NCI-H2107 treated with DMSO at 0.1 percent for 48 hours (cell line): Measurements from ENCODE around the gene TNFAIP8L2.

Experiments
- DNase-seq: peaks from one replicate; lab custom pipeline; 2025; ENCODE audit not compliant: unreplicated experiment; lab: John Stamatoyannopoulos, UW

The TNFAIP8L2 gene

GRCh38 chr1:151145304-151146071, 11.0 kb upstream of the TNFAIP8L2 start:
- no peak for DNase-seq

GRCh38 chr1:151146072-151146411, 10.4 kb upstream of the TNFAIP8L2 start:
- DNase-seq = no peak

- peak; percentile 92 for DNase-seq
These were observed 9.9 kb upstream of the TNFAIP8L2 start, which contains the start of gene SEMA6C for GRCh38 chr1:151146412-151147131. TSS of gene SEMA6C (minus strand) at chr1:151146631. CDS start at chr1:151142621, 4,010 bp downstream.

- no peak for DNase-seq
These were observed 9.3 kb upstream of the TNFAIP8L2 start for GRCh38 chr1:151147132-151147503.

GRCh38 chr1:151147665-151148064, 8.8 kb upstream of the TNFAIP8L2 start:
- no peak for DNase-seq

GRCh38 chr1:151157067-151157531, 650 bp downstream of the TNFAIP8L2 start:
- no peak for DNase-seq

- DNase-seq = no peak
These were observed 1.9 kb downstream of the TNFAIP8L2 start for GRCh38 chr1:151158326-151158725.

GRCh38 chr1:151158751-151159251, 2.4 kb downstream of the TNFAIP8L2 start:
- no peak for DNase-seq

- DNase-seq = no peak
These were observed 2.9 kb downstream of the TNFAIP8L2 start for GRCh38 chr1:151159373-151159772.

- DNase-seq = no peak
These were observed 8.4 kb downstream of the TNFAIP8L2 start for GRCh38 chr1:151164732-151165280.

GRCh38 chr1:151165281-151165737, 8.9 kb downstream of the TNFAIP8L2 start:
- peak; percentile 72 for DNase-seq

GRCh38 chr1:151165738-151166504, 9.5 kb downstream of the TNFAIP8L2 start, which contains the start of the genes LYSMD1 and SCNM1:
TSS of gene LYSMD1 (minus strand) at chr1:151165902. CDS start at chr1:151165258, 644 bp downstream.
TSS of gene SCNM1 (plus strand) at chr1:151166144. CDS start at chr1:151166153, 9 bp downstream.
- peak; percentile 96 for DNase-seq

GRCh38 chr1:151166505-151166956, 10.1 kb downstream of the TNFAIP8L2 start:
- DNase-seq = no peak

GRCh38 chr1:151167116-151167515, 10.7 kb downstream of the TNFAIP8L2 start:
- DNase-seq = no peak

- no peak for DNase-seq
These were observed 14.7 kb downstream of the TNFAIP8L2 start for GRCh38 chr1:151171190-151171589.

GRCh38 chr1:151175041-151175741, 18.7 kb downstream of the TNFAIP8L2 start:
- no peak for DNase-seq

GRCh38 chr1:151175863-151176262, 19.4 kb downstream of the TNFAIP8L2 start, which contains the start of gene TMOD4:
TSS of gene TMOD4 (minus strand) at chr1:151175981. CDS start at chr1:151174875, 1,106 bp downstream.
- DNase-seq = no peak

GRCh38 chr1:151176514-151177045, 20.1 kb downstream of the TNFAIP8L2 start:
- no peak for DNase-seq

GRCh38 chr1:151184211-151184610, 27.8 kb downstream of the TNFAIP8L2 start:
- no peak for DNase-seq

GRCh38 chr1:151187205-151187604, 30.8 kb downstream of the TNFAIP8L2 start:
- no peak for DNase-seq
